Measurements from ENCODE around the gene RDH8. TPM values are rescaled to one million over a fixed set of nuclear protein-coding genes. Genes with fewer than 3 reads are reported as not detected.
"Not testable (repeated sequence)": the region's sequence is repeated elsewhere in the genome, so short reads cannot be mapped to it uniquely, and the experiment has no call there.

The RDH8 gene
- total RNA-seq, 2 experiments from 2014 or later, result not detected

GRCh38 chr19:10020851-10021250, 7.6 kb downstream of the RDH8 start:
- DNase-seq (no peak), ATAC-seq (no peak)
- no peaks in the 10 kb centered on the region for H3K36me3 Mint-ChIP-seq (ENCODE audit: low read depth)
- H3K4me3 Mint-ChIP-seq, result no peak overlapping the region
- intact Hi-C loops (cut with DNase I, micrococcal nuclease), result no loop called here
- H3K9me3 Mint-ChIP-seq (ENCODE audit: low read depth), result no peaks in the 10 kb centered on the region
- ChIA-PET CTCF (interaction anchor here (2.7 kb wide), 1 partner anchor 90 kb away, joined by 12 read pairs; no protein-coding TSS in a partner anchor), POLR2A (no interaction called here)
- peaks cover 10% of the 10 kb centered on the region for H3K27me3 Mint-ChIP-seq
- no peak overlapping the region for H3K27ac Mint-ChIP-seq
- H3K4me1 Mint-ChIP-seq, result peaks cover 3% of the 10 kb centered on the region

GRCh38 chr19:10021446-10021845, 8.2 kb downstream of the RDH8 start:
- ChIA-PET POLR2A (no interaction called here), CTCF (interaction anchor here (1.5 to 2.7 kb wide), 3 partner anchors 20 to 91 kb away, joined by 5 to 12 read pairs (median 6); no protein-coding TSS in a partner anchor)
- H3K4me3 Mint-ChIP-seq, result no peak overlapping the region
- peaks cover 3% of the 10 kb centered on the region for H3K4me1 Mint-ChIP-seq
- intact Hi-C loops (cut with DNase I, micrococcal nuclease), result no loop called here
- H3K36me3 Mint-ChIP-seq (ENCODE audit: low read depth), result no peaks in the 10 kb centered on the region
- ATAC-seq (no peak), DNase-seq (no peak)
- peaks cover 11% of the 10 kb centered on the region for H3K27me3 Mint-ChIP-seq
- no peaks in the 10 kb centered on the region for H3K9me3 Mint-ChIP-seq (ENCODE audit: low read depth)
- no peak overlapping the region for H3K27ac Mint-ChIP-seq

GRCh38 chr19:10021863-10022262, 8.6 kb downstream of the RDH8 start:
- H3K27me3 Mint-ChIP-seq, result peaks cover 13% of the 10 kb centered on the region
- CTCF ChIA-PET, result interaction anchor here (1.5 to 2.7 kb wide), 3 partner anchors 21 to 91 kb away, joined by 5 to 12 read pairs (median 6); no protein-coding TSS in a partner anchor
- intact Hi-C loops (cut with DNase I, micrococcal nuclease), result no loop called here
- no peaks in the 10 kb centered on the region for H3K9me3 Mint-ChIP-seq (ENCODE audit: low read depth)
- no peak overlapping the region for H3K27ac Mint-ChIP-seq
- peaks cover 3% of the 10 kb centered on the region for H3K4me1 Mint-ChIP-seq
- ATAC-seq, result no peak
- POLR2A ChIA-PET, result no interaction called here
- no peak for DNase-seq
- no peaks in the 10 kb centered on the region for H3K36me3 Mint-ChIP-seq (ENCODE audit: low read depth)
- H3K4me3 Mint-ChIP-seq, result no peak overlapping the region

- POLR2A ChIA-PET; H3K27ac Mint-ChIP-seq; DNase-seq; H3K4me1 Mint-ChIP-seq; intact Hi-C loops (cut with DNase I, micrococcal nuclease); H3K4me3 Mint-ChIP-seq; H3K36me3 Mint-ChIP-seq (ENCODE audit: low read depth); ATAC-seq; H3K9me3 Mint-ChIP-seq (ENCODE audit: low read depth): not testable (repeated sequence)
- CTCF ChIA-PET, result interaction anchor here (2.1 kb wide), 1 partner anchor 22 kb away, joined by 6 read pairs; no protein-coding TSS in a partner anchor
- H3K27me3 Mint-ChIP-seq, result peaks cover 11% of the 10 kb centered on the region
Observed at GRCh38 chr19:10023096-10023495, 9.8 kb downstream of the RDH8 start.

GRCh38 chr19:10026744-10027143, 13.5 kb downstream of the RDH8 start:
- intact Hi-C loops (cut with DNase I, micrococcal nuclease), result loop anchor here (1.0 kb wide), 2 partner anchors 26 to 92 kb away; no protein-coding TSS in a partner anchor
- peaks cover 8% of the 10 kb centered on the region for H3K27me3 Mint-ChIP-seq
- ATAC-seq, result no peak
- CTCF ChIA-PET, result interaction anchor here (0.7 to 2.4 kb wide), 16 partner anchors 9 to 433 kb away, joined by 3 to 40 read pairs (median 5); no protein-coding TSS in a partner anchor
- H3K4me3 Mint-ChIP-seq, result no peak overlapping the region
- H3K9me3 Mint-ChIP-seq (ENCODE audit: low read depth), result no peaks in the 10 kb centered on the region
- H3K36me3 Mint-ChIP-seq (ENCODE audit: low read depth), result no peaks in the 10 kb centered on the region
- H3K4me1 Mint-ChIP-seq, result no peaks in the 10 kb centered on the region
- DNase-seq, result no peak
- POLR2A ChIA-PET, result no interaction called here
- H3K27ac Mint-ChIP-seq, result no peak overlapping the region

- ChIA-PET CTCF (interaction anchor here (0.6 to 2.4 kb wide), 26 partner anchors 8 to 1970 kb away, joined by 3 to 40 read pairs (median 4); partner anchors contain the start of genes COL5A3, P2RY11 and RDH8), POLR2A (no interaction called here)
- Mint-ChIP-seq H3K27ac (no peak overlapping the region), H3K36me3 (ENCODE audit: low read depth) (no peaks in the 10 kb centered on the region), H3K9me3 (ENCODE audit: low read depth) (no peaks in the 10 kb centered on the region), H3K4me3 (no peak overlapping the region), H3K27me3 (peaks cover 11% of the 10 kb centered on the region), H3K4me1 (no peaks in the 10 kb centered on the region)
- intact Hi-C loops (cut with DNase I, micrococcal nuclease), result loop anchor here (1.0 kb wide), 2 partner anchors 27 to 93 kb away; no protein-coding TSS in a partner anchor
- DNase-seq (peak; percentile 91), ATAC-seq (peak; percentile 97)
Observed at GRCh38 chr19:10027158-10027997, 14.1 kb downstream of the RDH8 start.

- ATAC-seq, result no peak
Observed at GRCh38 chr19:10033614-10034013, 20.3 kb downstream of the RDH8 start.

GRCh38 chr19:10036601-10037071, 23.4 kb downstream of the RDH8 start:
- H3K9me3 Mint-ChIP-seq (ENCODE audit: low read depth), result no peaks in the 10 kb centered on the region
- DNase-seq (no peak), ATAC-seq (no peak)
- intact Hi-C loops (cut with DNase I, micrococcal nuclease), result no loop called here
- H3K27me3 Mint-ChIP-seq, result peaks cover 24% of the 10 kb centered on the region
- ChIA-PET POLR2A (no interaction called here), CTCF (interaction anchor here (1.9 kb wide), 1 partner anchor 9 kb away, joined by 5 read pairs; no protein-coding TSS in a partner anchor)
- H3K4me3 Mint-ChIP-seq, result no peak overlapping the region
- H3K4me1 Mint-ChIP-seq, result no peaks in the 10 kb centered on the region
- no peak overlapping the region for H3K27ac Mint-ChIP-seq
- no peaks in the 10 kb centered on the region for H3K36me3 Mint-ChIP-seq (ENCODE audit: low read depth)

More at GRCh38 chr19:10033614-10034013, 20.3 kb downstream of the RDH8 start:
- no peak overlapping the region for H3K27ac Mint-ChIP-seq
- no peaks in the 10 kb centered on the region for H3K4me1 Mint-ChIP-seq
- DNase-seq, result no peak
- POLR2A ChIA-PET, result no interaction called here
- intact Hi-C loops (cut with DNase I, micrococcal nuclease), result no loop called here
- H3K36me3 Mint-ChIP-seq (ENCODE audit: low read depth), result no peaks in the 10 kb centered on the region
- no peaks in the 10 kb centered on the region for H3K9me3 Mint-ChIP-seq (ENCODE audit: low read depth)
- CTCF ChIA-PET, result interaction anchor here (0.7 kb wide), 1 partner anchor 450 kb away, joined by 3 read pairs; no protein-coding TSS in a partner anchor
- H3K27me3 Mint-ChIP-seq, result peaks cover 17% of the 10 kb centered on the region
- no peak overlapping the region for H3K4me3 Mint-ChIP-seq

- H3K27me3 Mint-ChIP-seq, result peaks cover 25% of the 10 kb centered on the region
- peaks cover 4% of the 10 kb centered on the region for H3K9me3 Mint-ChIP-seq (ENCODE audit: low read depth)
- ATAC-seq (no peak), DNase-seq (no peak)
- intact Hi-C loops (cut with DNase I, micrococcal nuclease), result no loop called here
- H3K4me1 Mint-ChIP-seq, result no peaks in the 10 kb centered on the region
- H3K27ac Mint-ChIP-seq, result no peak overlapping the region
- ChIA-PET CTCF (interaction anchor here (1.9 kb wide), 1 partner anchor 10 kb away, joined by 5 read pairs; no protein-coding TSS in a partner anchor), POLR2A (no interaction called here)
- H3K4me3 Mint-ChIP-seq, result no peak overlapping the region
- no peaks in the 10 kb centered on the region for H3K36me3 Mint-ChIP-seq (ENCODE audit: low read depth)
Observed at GRCh38 chr19:10037367-10037766, 24.1 kb downstream of the RDH8 start.

GRCh38 chr19:10037809-10038208, 24.5 kb downstream of the RDH8 start:
- Mint-ChIP-seq H3K4me1 (no peaks in the 10 kb centered on the region), H3K4me3 (no peak overlapping the region), H3K27me3 (peaks cover 21% of the 10 kb centered on the region), H3K9me3 (ENCODE audit: low read depth) (peaks cover 5% of the 10 kb centered on the region), H3K36me3 (ENCODE audit: low read depth) (no peaks in the 10 kb centered on the region), H3K27ac (no peak overlapping the region)
- DNase-seq (no peak), ATAC-seq (no peak)
- ChIA-PET POLR2A (no interaction called here), CTCF (interaction anchor here (1.9 kb wide), 1 partner anchor 10 kb away, joined by 5 read pairs; no protein-coding TSS in a partner anchor)
- intact Hi-C loops (cut with DNase I, micrococcal nuclease), result no loop called here

GRCh38 chr19:10043286-10043927, 30.1 kb downstream of the RDH8 start:
- CTCF ChIA-PET, result interaction anchor here (1.3 to 1.4 kb wide), 2 partner anchors 16 kb away, joined by 3 to 5 read pairs; no protein-coding TSS in a partner anchor

More at GRCh38 chr19:10043286-10043927, 30.1 kb downstream of the RDH8 start:
- DNase-seq, result no peak
- intact Hi-C loops (cut with DNase I, micrococcal nuclease), result no loop called here
- no peaks in the 10 kb centered on the region for H3K4me1 Mint-ChIP-seq
- peaks cover 8% of the 10 kb centered on the region for H3K9me3 Mint-ChIP-seq (ENCODE audit: low read depth)
- no peak overlapping the region for H3K27ac Mint-ChIP-seq
- ATAC-seq, result no peak
- H3K4me3 Mint-ChIP-seq, result no peak overlapping the region
- no peaks in the 10 kb centered on the region for H3K36me3 Mint-ChIP-seq (ENCODE audit: low read depth)
- peaks cover 18% of the 10 kb centered on the region for H3K27me3 Mint-ChIP-seq
- POLR2A ChIA-PET, result interaction anchor here (0.6 kb wide), 1 partner anchor 25 kb away, joined by 3 read pairs; no protein-coding TSS in a partner anchor

All from activated CD4-positive, alpha-beta T cell treated with anti-CD3 and anti-CD28 coated beads for 36 hours (primary cell).